NCI-H1436 treated with DMSO at 0.1 percent for 48 hours (cell line): ENCODE data around the gene PTP4A1.
"Not testable (repeated sequence)": the region's sequence is repeated elsewhere in the genome, so short reads cannot be mapped to it uniquely, and the experiment has no call there.

Experiments used
- DNase-seq: peaks from one replicate; lab custom pipeline; 2025; lab: John Stamatoyannopoulos, UW

PTP4A1 gene

DNA sequence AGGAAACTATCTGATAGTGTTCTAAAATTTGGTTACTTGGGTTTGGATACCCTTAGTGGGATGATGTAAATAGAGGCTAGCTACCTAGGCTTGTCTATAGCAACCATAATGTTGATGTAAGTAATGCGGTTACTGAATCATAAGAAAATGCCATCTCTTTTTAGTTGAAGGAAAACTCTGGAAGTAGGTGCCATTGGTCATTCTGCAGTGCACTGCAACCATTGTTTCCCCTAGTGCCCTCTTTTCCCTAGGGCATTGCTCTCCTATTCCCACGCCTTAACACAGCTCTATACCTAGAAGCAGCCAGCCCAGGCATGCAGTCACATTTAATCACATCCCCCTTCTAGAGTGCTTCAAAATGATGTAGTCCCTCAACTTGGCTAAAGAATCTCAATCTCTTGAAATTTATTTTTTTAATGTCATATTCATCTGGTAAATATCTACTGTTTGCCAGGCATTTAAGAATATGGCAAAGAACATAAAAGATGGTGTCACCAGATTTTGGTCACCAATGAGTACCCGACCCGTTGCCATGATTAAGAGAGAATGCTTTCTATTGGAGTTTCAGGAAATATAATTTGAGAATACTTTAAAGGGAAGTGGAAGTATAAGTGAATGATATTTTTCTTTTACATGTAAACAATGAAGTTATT is 10.4 kb downstream of the PTP4A1 start:
- no peak for DNase-seq

- no peak for DNase-seq
Observed at GRCh38 chr6:63584125-63584514, 11.8 kb downstream of the PTP4A1 start.

DNA sequence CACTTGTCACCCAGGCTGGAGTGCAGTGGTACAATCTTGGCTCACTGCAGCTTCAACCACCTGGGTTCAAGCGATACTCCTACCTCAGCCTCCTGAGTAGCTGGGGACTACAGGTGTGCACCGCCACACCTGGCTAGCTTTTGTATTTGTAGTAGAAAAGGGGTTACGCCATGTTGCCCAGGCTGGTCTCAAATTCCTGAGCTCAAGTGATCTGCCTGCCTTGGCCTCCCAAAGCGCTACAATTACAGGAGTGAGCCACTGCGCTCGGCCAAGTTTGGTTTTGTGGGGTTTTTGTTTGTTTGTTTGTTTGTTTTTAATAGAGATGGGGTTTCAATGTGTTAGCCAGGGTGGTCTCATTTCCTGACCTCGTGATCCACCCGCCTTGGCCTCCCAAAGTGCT is 12.3 kb downstream of the PTP4A1 start:
- DNase-seq: no peak

DNA sequence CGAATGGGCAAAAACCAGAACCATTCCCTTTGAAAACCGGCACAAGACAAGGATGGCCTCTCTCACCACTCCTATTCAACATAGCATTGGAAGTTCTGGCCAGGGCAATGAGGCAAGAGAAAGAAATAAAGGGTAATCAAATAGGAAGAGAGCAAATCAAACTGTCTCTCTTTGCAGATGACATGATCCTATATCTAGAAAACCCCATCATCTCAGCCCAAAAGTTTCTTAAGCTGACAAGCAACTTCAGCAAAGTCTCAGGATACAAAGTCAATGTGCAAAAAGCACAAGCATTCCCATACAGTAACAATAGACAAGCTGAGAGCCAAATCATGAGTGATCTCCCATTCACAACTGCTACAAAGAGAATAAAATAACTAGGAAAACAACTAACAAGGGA is 13.4 kb downstream of the PTP4A1 start:
- not testable (repeated sequence) for DNase-seq

- DNase-seq: no peak
Observed at GRCh38 chr6:63589952-63590411, 17.7 kb downstream of the PTP4A1 start.

- no peak for DNase-seq
Observed at GRCh38 chr6:63592886-63593285, 20.6 kb downstream of the PTP4A1 start.

GRCh38 chr6:63597141-63598048 is 25.1 kb downstream of the PTP4A1 start:
- no peak for DNase-seq

DNA sequence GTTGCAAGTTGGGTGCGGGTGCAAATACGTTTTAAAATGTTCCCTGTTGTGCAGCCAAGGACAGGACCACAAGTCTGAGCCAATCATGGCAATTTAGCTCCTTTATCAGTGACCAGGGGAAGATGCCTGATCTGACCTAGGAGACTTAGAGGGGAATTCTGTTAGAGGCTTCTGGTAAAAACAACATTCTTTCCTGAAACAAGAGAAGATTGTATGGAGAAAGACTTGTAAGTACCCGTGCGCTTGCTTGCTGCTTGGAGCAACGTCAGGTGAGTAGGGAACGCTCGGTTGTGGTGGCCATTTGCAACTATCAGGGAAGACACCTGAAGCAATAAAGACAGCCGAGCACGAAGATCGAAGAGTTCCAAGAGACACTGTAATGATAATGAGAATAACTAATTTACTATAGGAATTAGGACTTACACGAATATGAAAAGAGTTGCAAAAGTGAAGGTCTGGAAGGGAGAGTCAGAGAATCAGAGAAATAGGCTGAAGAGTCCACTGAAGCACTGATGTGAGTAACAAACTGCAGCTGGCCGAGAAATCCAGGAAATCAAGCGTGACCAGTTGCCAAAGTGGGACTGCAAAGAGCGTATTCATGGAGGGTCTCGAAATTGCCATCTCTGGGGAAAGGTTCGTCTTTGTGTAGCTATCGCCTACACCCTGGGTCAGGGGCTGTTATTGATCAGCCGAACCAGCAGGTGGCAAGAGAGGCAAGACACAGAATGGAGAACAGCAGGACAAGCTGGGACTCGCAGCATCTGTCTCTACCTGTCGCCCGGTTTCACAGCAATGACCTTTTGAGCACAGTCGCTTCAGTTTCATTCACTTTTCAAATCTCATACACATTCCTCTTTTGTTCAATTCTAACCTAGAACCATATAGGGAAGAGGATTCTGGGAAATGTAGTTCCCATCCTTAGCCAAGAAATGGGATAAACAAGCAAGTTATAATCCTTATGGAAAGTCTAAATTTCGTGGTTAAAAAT is 26.1 kb downstream of the PTP4A1 start:
- DNase-seq: peak; percentile 62

GRCh38 chr6:63599243-63599642 is 27.0 kb downstream of the PTP4A1 start:
- no peak for DNase-seq

DNA sequence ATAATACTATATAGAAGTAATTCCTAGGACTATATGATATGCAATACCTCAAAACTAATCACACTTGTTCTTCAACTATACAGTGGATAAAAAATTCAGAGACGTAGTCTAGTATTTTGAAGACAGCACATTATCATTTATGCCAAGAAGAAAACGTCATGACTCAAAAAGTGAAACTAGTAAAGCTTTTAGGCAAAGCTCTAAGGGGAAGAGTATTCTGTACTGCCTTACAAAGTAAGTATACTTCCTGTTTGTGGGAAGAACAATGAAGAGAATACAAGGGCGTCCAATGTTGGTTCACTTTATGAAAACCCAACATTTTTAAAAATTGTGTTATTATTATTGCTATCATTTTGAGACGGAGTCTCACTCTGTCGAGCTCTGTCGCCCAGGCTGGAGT is 27.9 kb downstream of the PTP4A1 start:
- DNase-seq: no peak

- DNase-seq: no peak
Observed at GRCh38 chr6:63609231-63609630, 37.0 kb downstream of the PTP4A1 start.

GRCh38 chr6:63610944-63611343 is 38.7 kb downstream of the PTP4A1 start:
- no peak for DNase-seq

DNA sequence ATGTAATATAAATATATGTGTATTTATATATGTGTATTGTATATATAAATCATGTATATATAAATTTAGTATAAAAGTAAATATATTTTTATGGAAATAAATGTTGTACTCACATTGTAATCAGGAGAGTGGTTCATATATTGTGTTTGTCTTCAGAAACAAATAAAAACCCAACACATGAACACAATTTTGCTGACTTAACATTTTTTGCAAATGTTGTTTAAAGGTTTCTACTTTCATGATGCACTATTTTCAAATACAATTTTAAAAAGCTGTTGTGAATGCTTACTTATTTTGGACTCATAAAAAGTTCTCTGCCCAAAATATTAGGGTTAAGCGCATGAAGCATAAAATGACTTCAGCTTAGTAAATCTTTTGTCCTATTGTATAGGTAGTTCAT is 39.3 kb downstream of the PTP4A1 start:
- DNase-seq: no peak

GRCh38 chr6:63615590-63615989 is 43.3 kb downstream of the PTP4A1 start:
- DNase-seq: no peak
